T1000 (cell line): ENCODE data around the gene SRL.

Experiments
- DNase-seq: peaks from one replicate; lab custom pipeline; 2025; ENCODE audit warnings: mixed read lengths; lab: John Stamatoyannopoulos, UW

Gene SRL

GRCh38 chr16:4200781-4201137 lies 41.1 kb downstream of the SRL start:
- no peak for DNase-seq

DNA sequence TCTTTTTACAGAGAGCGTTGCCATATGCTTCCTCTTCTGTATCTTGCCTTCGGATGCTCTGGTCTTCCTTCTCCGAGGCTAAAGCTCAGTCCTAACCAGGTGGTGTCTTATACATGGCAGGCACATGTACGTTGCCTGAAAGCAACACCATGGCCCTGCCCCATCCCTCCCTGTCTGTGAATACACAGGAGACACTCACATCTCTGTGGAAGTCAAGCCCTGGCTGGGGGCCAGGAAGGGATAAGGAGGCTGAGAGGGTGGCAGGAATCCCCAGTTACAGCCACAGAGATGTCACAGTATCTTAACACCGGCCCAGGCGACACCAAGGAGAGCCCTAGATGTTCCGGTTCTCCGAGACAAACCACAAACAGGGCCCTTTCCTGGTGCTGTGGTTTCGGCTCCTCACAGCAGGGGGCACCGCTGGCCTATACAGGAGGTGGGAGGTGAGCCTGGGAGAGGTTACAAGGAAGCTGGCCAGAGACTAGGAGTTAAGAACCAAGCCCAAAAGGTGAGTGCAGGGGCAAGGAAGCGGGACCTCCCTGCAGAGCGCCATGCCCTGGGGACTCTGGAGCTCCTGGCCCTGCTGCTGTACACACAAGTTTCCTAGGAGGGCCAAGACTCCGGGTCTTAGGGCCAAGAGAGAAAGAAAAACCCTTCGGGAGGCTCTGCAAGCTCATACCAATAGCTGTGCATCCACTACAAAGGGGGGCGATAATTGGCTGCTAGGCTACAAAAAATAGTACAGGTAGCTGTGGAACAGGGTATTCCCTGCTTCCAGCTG lies 41.7 kb downstream of the SRL start:
- peak; percentile 49 for DNase-seq

DNA sequence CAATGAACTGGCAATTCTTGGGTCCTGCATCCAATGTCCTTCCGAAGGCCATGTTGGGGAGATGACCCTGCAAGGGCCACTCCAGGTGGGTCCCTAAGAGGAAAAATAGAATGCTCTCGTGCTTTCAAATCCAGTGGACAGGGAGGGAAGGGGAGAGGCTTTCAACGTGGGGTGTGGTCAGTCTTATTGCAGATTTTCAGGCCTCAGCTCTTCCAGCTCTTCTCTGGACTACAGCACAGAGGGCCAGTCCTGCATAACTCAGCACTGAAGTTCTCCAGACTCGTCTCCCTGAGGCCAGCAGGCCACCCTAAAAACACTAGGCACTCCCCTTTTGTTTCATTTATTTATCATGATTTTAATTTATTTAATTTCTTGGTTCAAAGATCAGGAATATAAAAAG lies 43.1 kb downstream of the SRL start:
- DNase-seq = no peak

DNA sequence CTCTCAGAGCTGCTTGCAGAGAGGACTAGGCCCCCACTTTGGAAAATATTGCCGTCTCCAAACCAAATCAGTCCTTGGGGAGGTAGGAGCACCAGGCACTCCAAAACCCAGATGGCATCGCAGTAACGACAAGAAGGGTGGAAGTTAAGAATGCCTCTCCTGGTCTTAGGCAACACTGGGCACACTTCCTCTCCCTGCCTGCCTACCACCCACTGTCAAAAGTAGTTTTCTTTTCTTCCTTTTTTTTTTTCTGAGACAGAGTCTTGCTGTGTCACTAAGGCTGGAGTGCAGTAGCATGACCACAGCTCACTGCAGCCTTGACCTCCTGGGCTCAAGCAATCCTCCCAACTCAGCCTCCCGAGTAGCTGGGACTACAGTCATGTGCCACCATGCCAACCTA lies 47.2 kb downstream of the SRL start:
- no peak for DNase-seq

- no peak for DNase-seq
Measured at GRCh38 chr16:4193920-4194319, 48.0 kb downstream of the SRL start.

GRCh38 chr16:4192206-4192605 lies 49.7 kb downstream of the SRL start:
- no peak for DNase-seq

DNA sequence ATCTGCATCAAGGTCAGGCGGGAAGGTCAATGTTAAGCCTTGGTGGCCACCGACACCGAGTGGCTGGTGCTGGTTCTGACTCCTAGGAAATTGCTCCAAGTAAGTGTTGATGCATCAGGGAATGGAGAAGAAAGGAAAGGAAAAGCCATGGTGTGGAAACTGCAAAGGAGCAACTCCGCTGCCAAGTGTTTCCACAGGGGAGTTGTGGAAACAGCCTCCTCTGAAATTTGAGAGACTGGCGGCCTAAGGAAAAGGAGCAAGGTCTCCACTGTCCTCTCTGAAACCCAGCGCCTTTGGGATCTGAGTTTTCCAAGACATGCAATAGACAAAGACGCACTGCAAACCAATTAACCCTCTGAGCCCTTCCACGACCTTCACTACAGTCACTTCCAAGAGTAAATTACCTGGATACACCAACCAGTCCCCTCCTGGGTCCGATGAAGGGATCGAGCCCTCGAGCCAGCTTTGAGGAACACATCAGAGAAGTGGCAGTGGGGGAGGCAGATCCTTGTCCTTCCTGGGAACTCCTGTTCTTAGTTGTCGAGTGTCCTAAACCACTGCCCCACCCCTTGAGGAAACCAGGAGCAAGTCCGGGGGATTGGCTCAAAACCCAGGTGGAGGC lies 51.1 kb downstream of the SRL start:
- no peak for DNase-seq

DNA sequence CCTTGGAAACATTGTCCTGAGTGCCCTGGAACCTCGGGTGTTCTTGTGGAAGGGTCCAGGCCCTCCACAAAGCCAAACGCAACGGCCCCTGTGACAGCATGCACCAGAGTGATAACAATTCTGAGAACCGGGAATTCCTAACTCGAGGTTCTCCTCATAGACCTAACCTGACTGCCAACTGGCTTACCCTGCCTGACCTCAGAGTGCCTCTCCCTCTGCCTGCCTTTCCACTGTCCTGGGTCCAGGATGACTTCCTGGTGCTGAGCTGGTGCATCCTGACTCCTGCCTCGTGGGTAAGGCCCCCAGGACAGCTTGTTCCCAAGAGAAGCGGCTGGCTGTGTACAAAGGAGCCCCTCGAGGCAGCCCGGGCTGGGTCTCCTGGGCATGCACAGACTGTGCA lies 51.8 kb downstream of the SRL start:
- no peak for DNase-seq

- no peak for DNase-seq
Measured at GRCh38 chr16:4184038-4184702, 57.7 kb downstream of the SRL start.

GRCh38 chr16:4183237-4184037 lies 58.4 kb downstream of the SRL start:
- peak; percentile 96 for DNase-seq

DNA sequence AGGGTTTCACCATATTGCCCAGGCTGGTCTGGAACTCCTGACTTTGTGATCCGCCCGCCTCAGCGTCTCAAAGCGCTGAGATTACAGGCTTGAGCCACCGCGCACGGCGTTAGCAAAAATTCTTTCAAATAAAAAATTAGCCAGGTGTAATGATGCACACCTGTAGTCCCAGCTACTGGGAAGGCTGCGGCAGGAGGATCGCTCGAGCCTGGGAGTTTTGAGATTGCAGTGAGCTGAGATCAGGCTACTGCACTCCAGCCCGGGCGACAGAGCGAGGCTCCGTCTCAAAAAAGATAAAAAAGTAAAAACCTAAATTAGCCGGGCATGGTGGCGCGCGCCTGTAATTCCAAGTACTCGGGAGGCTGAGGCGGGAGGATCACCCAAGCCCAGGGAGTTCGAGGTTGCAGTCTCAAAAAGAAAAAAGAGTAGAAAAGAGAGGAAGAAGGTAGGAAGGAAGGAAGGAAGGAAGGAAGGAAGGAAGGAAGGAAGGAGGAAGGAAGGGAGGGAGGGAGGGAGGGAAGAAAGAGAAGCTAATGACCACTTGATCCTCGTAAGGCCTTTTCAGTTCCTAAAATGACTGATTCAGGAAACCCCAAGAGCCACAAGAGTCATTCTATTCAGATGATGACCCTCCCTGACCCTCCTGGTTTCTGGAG lies 59.2 kb downstream of the SRL start:
- no peak for DNase-seq

DNA sequence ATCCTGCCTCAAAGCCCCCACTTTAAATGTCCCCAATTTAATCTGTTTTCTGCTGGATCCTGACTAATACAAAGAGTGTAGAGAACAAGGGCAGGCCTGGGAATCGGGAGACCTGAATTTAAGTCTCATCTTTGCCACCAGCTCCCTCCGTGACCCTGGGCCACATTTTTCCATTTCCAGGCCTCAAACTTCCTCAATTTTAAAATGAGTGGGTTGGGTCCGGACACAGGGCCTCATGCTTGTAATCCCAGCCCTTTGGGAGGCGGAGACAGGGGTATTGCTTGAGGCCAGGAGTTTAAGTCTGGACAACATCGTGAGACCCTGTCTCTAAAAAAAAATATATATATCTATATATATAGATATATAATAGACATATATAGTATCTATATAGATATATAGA lies 61.4 kb downstream of the SRL start:
- no peak for DNase-seq

GRCh38 chr16:4179763-4180260 lies 62.1 kb downstream of the SRL start:
- no peak for DNase-seq

GRCh38 chr16:4179020-4179419 lies 62.9 kb downstream of the SRL start:
- no peak for DNase-seq

- no peak for DNase-seq
Measured at GRCh38 chr16:4178468-4179010, 63.3 kb downstream of the SRL start.

DNA sequence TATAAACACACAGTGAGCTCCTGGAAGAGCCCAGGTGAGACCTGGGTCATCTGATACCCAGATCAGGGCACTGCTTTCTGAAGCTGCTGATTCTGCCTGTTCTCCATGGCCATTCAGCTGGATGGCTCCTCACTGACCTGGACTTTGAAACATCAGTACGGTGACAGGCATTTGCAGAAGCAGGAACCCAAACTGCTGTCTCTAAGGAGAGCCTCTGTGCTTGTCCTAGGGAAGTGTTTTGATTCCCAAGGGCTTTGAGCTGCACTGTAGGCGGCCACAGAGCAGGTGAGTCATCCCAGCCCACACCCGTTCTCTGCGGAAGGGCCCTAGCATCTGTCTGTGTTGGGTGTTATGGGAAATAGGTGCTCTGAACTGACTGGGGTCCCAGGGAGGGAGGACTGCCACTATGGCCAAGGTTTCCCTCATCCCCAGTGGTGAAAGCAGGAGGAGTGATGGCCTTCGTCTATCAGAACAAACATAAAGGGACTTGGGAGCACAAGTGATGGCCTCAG lies 64.9 kb downstream of the SRL start:
- no peak for DNase-seq

- DNase-seq = no peak
Measured at GRCh38 chr16:4175849-4176248, 66.0 kb downstream of the SRL start.

DNA sequence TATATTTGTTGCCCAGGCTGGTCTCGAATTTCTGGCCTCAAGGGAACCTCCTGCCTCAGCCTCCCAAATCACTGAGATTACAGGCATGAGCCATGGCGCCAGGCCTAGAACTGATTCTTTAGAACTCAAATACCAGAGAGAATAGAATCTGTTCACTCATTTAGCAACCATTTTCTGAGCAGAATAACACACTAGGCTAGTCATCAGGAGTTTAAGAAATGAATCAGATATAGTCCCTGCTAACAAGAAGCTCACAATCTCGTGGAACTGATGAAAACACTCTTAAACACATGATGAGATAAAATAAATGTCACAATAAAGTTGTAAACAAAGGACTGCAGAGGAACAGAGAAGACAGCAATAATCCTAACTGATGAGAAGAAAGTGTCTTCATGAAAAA lies 69.8 kb downstream of the SRL start:
- DNase-seq = no peak

GRCh38 chr16:4169415-4169814 lies 72.5 kb downstream of the SRL start:
- no peak for DNase-seq

GRCh38 chr16:4166821-4167220 lies 75.1 kb downstream of the SRL start:
- DNase-seq = no peak
